ENCODE results near the gene CDC25A.

DNA sequence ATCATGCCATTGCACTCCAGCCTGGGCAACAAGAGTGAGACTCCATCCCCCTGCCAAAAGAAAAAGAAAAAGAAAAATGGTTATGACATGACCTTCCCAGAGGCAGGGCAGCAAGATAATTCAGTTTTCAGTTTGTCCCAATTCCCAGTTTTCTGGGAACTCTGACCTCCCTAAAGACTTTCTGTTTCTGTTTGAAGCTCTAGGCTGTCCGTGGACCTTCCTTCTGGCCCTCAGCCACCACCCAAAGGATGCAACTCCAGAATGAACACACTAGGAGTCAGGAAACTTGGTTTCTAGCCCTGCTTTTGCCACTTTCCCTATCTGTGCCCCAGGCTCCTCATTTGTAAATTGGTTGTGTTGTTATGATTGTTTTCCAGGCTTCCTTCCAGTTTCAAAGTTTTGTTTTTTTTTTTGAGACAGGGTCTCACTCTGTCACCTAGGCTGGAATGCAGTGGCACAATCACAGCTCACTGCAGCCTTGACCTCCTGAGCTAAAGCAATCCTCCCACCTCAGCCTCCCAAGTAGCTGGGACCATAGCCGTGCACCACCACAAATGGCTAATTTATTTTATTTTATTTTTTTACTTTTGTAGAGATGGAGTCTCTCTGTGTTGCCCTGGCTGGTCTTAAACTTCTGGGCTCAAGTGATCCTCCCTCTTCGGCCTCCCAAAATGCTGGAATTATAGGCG lies 68.6 kb downstream of the CDC25A start:
- TF ChIP-seq, protein P1, sequence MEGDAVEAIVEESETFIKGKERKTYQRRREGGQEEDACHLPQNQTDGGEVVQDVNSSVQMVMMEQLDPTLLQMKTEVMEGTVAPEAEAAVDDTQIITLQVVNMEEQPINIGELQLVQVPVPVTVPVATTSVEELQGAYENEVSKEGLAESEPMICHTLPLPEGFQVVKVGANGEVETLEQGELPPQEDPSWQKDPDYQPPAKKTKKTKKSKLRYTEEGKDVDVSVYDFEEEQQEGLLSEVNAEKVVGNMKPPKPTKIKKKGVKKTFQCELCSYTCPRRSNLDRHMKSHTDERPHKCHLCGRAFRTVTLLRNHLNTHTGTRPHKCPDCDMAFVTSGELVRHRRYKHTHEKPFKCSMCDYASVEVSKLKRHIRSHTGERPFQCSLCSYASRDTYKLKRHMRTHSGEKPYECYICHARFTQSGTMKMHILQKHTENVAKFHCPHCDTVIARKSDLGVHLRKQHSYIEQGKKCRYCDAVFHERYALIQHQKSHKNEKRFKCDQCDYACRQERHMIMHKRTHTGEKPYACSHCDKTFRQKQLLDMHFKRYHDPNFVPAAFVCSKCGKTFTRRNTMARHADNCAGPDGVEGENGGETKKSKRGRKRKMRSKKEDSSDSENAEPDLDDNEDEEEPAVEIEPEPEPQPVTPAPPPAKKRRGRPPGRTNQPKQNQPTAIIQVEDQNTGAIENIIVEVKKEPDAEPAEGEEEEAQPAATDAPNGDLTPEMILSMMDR (IDR thresholded peaks at IDR 0.05; ENCODE audit: low read depth, low read length, poor library complexity, severe bottlenecking): no peak
- no peak for TF ChIP-seq EZH2phosphoT487 (IDR thresholded peaks at IDR 0.05; ENCODE audit: borderline replicate concordance, low read length)

All from DOHH2 (cell line).